Left renal pelvis (tissue), 4 donors: Measurements from ENCODE around the gene CDH12. TPM values are rescaled to one million over a fixed set of nuclear protein-coding genes. Genes with fewer than 3 reads are reported as not detected.
"Not testable (repeated sequence)": the region's sequence is repeated elsewhere in the genome, so short reads cannot be mapped to it uniquely, and the experiment has no call there.

Experiments
- DNase-seq, 4 donors: peaks; one replicate each; pipeline ENCODE4 v3.0.0-alpha.2; 2013; ENCODE audit warnings: low read depth in 4 of 4, low spot score in 3 of 4
- polyA plus RNA-seq, 4 donors: library from polyadenylated mRNA; unstranded; fragments of 120-200 nt; gene quantifications; one replicate each; pipeline ENCODE4 v1.2.1, GENCODE V29; 2013; ENCODE audit not compliant: insufficient read length in 4 of 4

The CDH12 gene
- 1 to 10 TPM; 5.9 to 8.7 (median 7.3) TPM for polyA plus RNA-seq

DNA sequence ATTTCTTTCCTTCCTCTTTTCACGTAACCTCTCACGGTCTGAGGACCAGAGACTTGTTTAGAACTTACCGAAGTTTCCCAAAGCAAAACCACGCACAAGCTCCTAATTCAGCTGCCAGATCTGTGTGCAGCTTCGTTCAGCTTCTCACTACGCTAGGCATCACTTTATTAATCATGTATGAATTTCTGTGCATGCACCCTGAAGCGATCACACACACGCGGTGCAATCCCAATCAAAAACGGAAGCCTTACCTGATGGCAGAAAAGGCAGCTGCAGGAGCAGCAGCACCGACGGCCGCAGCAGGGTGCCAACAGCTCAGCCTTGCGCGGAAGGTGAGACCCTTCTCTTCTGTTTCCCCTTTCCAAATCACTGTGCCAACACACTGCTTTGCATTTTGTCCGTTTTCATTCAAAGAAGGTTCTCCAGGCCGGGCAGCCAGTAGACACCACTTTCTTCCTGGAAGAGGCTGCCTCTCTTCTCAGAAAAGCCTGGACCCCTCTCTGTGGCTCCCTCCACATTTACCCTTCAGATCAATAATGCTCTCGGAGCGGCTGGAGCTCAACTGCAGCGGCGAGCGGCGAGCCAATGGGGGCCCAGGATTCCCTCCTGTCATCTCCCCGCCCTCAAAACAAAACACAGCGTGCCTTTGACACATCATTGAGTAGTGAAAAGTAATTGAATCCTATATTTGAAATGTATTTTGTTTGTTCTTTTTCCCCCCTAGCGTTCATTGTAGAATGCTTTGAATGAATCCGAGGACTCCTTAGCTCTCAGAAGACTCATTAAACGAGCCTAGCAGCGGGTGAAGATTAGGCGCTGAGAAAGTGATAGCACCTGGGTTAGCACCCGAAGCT is at the start of gene CDH12:
CDH12 (minus strand) TSS at position 538 of the 854 bp plus-strand sequence.
- DNase-seq, result peak in 3 of 4 donors; percentile 3 to 12 (median 8)

DNA sequence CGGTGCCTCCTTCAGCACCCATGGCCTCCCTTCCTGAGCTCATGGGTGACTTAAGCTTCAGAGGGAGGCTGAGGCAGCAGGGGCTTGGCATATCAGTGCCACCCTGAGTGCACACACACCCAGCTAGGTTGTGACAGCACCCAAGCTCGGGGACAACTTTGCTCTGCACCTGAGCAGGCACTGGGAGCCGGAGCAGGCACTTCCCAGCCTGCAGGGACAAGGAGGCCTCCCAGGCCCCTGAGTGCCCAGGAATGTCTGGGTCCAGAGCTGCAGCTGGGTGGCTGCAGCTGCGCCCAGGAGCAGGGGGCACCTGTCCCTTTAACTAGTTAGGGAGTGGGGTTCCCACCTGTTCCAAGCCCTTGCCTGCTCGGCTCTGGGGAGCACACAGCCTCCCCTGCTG is 48.7 kb upstream of the CDH12 start:
- no peak for DNase-seq

GRCh38 chr5:22900801-22901310 is 47.7 kb upstream of the CDH12 start:
- DNase-seq, result no peak

- DNase-seq, result no peak
Measured at GRCh38 chr5:22899341-22899740, 46.2 kb upstream of the CDH12 start.

DNA sequence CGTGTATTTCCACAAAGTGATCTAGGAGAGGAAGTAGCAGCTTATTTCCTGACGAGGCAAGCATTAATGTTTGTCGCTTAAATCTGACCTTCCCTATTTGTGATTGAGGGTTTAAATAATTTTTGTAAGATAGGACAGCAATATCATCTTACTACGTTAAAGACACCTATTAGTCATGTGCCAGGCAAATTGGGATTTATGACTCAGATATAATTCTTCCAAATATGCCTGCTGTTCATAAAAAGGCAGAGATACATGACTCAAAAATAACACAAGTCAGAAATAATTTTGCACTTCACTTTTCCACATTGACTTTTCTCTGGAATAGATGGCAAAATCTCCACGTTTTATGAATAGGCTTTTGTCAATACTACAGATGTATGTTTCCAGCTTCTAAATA is 43.0 kb upstream of the CDH12 start:
- no peak for DNase-seq

DNA sequence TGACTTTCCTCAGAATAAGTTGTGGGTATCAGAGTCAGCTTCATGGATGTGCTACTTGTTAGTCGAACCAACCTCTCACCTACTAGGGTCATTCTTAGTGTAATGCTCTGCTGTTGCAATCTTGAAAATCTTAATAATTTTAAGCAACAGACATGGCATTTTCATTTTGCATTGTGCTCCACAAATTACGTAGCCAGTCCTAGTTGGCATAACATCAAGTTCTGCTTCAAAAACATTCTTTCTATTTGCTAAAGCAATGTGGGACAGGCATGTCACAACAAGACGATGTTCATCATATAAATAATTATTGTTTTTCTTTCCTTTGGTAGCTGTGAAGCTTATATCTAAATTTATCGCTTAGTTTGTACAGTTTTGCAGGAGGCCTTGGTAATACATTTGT is 39.3 kb upstream of the CDH12 start:
- no peak for DNase-seq

- DNase-seq, result no peak
Measured at GRCh38 chr5:22889720-22890119, 36.6 kb upstream of the CDH12 start.

- DNase-seq, result no peak
Measured at GRCh38 chr5:22887566-22887965, 34.4 kb upstream of the CDH12 start.

GRCh38 chr5:22858911-22859310 is 5.8 kb upstream of the CDH12 start:
- DNase-seq, result not testable (repeated sequence)

DNA sequence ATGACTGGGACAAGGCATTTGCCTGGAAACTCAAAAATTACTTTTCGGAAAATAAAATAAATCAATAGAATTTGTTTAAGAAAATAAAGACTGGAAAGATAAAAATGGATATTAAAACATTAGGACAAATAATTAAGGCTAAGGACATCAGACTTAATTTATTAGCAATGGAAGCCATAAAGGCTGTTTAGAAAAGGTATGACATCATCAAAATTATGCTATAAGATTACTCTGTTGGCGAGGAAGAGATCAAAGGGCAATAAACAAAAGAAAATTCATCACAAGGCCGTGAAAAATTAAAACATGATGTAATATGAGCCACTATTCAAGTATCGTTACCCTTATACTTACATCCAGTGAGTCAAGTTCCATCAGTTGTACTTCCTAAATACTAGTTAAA is 2.7 kb upstream of the CDH12 start:
- DNase-seq, result no peak

DNA sequence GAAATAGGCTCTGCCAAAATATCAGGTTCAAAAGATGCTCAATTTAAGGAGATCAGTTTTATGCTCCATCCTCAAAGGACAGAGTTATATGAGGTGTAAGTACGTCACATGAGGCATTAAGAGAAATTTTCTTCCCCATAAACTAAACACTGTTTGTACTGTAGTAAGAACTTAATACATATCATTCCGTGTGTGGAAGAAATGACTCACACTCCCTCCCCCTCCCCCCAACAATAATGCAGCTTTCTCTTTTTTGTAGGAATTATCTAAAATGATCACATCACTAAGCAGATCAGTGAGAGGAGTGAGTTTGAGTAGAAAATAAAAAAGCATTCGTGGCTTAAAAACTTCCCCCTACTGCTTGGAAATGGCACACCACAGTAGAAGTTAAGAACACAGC is 2.2 kb downstream of the CDH12 start:
- DNase-seq, result no peak

DNA sequence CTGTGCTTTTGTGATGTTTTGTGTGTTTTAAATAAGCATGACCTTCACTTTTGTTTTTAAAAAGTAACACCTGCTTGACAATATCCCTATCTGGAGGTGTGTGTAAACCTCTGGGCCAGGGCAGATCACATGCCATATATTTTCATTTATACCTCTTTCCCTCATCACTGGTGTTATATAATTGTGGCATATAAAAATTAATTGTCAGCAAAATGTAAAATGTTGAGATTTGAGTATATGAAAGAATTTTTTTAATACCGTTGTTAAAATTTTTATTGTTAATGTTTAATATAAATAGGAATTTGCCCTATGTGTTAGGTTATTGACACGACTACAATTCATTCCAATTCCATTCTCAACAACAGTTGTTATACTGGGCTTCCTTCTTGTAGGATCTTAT is 6.5 kb downstream of the CDH12 start:
- no peak for DNase-seq

DNA sequence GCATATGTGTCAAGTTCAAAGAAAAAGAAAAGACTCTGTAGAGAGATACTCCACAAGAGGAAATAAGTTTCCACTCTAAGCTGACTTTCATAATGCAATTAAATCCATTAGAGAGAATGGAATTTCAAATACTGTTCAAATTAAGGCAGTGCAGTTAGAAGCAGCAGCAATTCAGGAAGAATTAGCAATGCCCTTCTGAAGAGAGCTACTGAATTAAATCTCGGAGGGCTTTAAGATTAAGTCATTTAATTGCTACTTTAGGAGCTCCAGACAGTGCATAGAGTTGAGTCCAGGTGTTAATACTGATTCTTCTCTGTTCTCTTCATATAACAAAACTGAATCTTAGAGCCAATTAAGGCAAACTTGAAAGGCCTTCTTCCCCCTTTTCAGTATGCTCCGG is 8.5 kb downstream of the CDH12 start:
- no peak for DNase-seq

DNA sequence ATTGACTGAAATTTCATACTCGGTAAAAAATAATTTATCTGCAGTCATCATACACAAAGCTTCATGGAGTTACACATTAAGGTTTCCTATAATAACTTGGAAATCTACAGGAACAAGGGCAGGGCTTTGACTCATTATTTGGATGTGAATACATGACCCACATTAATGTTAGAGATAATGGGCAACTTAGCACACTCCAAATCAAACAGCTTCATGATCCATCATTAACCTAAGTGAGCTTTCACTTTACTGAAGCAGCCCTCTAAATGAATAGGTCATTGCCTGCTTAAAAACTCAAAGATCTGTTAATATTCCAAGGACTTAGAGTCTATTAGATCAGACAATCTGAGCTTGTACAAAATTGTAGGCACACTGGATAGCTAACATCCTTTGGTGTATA is 9.0 kb downstream of the CDH12 start:
- no peak for DNase-seq

- no peak for DNase-seq
Measured at GRCh38 chr5:22842574-22842973, 10.6 kb downstream of the CDH12 start.

GRCh38 chr5:22837803-22838202 is 15.3 kb downstream of the CDH12 start:
- no peak for DNase-seq

- DNase-seq, result no peak
Measured at GRCh38 chr5:22835686-22836085, 17.5 kb downstream of the CDH12 start.

- DNase-seq, result no peak
Measured at GRCh38 chr5:22793463-22793862, 59.7 kb downstream of the CDH12 start.

- DNase-seq, result no peak
Measured at GRCh38 chr5:22787807-22788206, 65.3 kb downstream of the CDH12 start.

DNA sequence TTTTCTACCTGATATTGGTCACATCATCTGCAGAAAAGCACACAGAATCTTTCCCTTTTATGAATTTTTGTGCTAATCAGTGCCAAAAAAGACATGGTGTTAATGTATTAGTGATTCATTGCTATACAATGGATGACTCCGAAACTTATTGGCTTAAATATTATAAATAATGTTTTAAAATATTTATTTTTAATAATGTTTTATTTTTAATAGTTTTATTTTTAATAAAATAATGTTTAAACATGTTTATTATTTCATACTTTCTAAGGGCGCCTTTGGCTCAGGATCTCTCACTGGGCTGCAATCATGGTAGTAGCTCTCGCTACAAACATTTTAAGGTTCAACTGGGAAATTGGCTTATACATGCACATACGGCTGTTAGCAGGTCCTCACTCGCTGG is 65.7 kb downstream of the CDH12 start:
- no peak for DNase-seq

DNA sequence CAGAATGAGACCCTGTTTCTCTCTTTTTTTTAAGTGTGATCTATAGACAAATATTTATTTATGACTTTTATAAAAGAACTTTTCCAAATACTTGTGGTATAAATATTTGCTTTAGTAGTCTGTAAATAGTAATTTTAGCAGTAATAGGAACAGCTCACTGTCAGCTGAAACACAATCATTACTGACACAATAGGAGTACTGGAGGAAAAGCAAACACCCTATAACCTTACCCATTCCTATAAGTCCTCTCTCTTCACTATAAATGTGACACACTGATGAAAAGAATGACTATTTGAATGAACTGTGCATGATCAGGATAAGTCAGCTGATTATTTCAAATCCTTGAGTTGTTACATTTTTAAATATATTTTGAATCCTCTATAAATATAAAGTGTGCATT is 72.4 kb downstream of the CDH12 start:
- no peak for DNase-seq

DNA sequence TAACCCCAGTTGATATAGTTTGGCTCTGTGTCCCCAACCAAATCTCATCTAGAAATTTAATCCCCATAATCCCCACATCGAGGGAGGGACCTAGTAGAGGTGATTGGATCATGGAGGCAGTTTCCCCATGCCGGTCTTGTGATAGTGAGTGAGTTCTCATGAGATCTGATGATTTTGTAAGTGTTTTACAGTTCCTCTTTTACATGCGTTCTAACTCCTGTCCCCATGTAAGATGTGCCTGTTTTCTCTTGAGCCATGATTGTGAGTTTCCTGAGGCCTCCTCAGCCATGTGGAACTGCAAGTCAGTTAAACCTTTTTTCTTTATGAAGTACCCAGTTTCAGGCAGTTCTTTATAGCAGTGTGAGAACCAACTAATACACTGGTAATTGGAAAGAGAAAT is 73.6 kb downstream of the CDH12 start:
- DNase-seq, result no peak
